GM21367 (cell line): Measurements from ENCODE around the gene SFMBT2.
"Not testable (repeated sequence)": the region's sequence is repeated elsewhere in the genome, so short reads cannot be mapped to it uniquely, and the experiment has no call there.

ENCODE experiments used
- ATAC-seq: cut with Tn5 transposase; IDR thresholded peaks from one replicate; pipeline ENCODE4 v1.9.1; 2021; ENCODE audit not compliant: unreplicated experiment

The SFMBT2 gene

GRCh38 chr10:7239312-7239985 is 171.4 kb downstream of the SFMBT2 start:
- peak; percentile 56 for ATAC-seq

DNA sequence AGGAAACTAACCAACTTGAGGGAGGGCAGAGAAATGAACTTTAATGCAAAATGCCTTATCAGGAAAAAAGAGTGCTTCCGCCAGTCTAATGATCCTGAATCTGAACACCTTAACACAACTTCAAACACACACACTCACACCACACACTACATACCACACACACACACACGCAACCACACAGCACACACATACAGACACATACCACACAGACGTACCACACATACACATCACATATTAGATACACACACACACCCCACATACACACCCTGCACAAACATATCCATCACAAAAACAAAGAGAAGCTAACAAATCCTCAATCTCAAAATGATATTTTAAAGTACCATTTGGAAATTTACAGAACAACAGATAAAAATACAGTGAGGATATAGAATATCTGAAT is 175.5 kb downstream of the SFMBT2 start:
- ATAC-seq = no peak

GRCh38 chr10:7234109-7234508 is 176.7 kb downstream of the SFMBT2 start:
- ATAC-seq = no peak

- ATAC-seq = no peak
Observed at GRCh38 chr10:7233259-7233991, 177.4 kb downstream of the SFMBT2 start.

DNA sequence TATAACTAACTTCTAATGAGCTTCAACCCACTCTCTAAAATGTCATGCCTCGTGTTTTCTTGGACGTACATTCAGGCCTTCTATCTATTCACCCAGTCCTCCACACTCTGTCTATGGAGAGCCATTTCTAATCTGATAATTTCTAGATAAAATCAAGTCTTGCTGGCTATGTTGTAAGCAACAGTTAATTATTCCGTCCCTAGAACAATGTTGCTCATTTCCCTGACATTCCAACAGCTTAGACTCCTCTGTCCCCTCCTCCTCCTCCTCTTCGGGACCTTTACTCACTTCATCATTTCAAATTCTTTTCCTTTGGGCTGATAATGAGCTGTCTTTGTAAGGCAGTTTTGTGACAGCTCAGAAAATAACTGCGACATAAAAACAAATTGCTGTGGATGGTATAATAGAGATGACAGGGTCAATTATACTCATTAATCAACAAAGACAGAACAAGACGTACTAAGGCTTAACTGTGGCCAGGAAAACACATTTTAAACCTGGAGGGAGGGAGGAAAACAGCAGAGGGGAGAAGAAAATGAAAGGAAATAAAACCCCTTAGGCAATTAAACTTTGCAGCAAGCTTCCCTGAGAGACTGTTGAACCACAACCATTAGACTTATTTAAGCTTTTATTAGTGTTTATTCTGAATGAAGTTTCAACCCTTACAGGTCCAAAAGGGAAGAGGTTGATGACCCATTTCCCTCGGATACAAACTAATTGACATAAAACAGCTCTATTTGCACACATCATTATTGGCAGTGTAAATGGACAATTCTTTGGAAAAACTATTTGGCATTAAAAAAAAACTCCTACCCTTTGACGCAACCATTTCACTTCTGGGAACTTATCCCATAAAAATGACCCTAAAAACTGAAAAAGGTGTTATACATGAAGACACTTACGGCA is 179.1 kb downstream of the SFMBT2 start:
- no peak for ATAC-seq

GRCh38 chr10:7230951-7231350 is 179.9 kb downstream of the SFMBT2 start:
- ATAC-seq = no peak

DNA sequence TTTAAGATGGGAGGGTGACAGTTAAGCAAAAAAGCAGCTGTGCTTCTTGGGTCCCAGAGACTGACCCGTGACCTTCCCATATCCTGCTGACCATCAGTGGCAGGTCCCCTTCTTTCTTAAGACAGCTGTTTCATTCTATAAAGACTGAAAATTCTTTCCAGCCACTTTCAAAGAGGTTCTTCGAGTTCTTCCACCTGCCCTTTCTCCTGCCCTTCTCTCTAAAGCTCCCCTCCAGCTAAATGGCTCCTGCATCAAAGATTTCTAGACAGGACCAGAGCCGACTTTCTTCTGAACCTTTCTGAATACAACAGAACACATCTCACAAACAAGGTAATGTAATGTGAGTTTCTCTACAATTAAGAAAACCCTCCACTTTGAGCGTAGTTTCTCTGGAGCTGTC is 180.8 kb downstream of the SFMBT2 start:
- no peak for ATAC-seq

DNA sequence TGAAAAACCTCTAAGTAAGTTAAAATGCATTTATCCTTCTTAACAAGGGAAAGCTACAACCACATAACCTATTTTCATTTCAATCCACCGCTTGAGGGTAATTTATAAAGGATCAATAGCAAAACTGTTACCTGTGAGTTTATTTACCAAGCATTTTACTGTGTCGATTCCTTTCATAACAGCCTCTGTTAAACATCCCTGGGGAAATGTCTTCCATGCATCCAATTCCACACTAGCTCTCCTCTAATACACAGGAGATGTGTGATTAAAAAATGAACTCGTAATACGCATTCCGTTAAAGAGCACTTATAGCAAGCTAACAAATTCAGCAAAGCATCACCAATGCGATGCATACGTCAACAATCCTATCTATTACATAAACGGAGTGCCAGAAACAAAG is 185.7 kb downstream of the SFMBT2 start:
- no peak for ATAC-seq

DNA sequence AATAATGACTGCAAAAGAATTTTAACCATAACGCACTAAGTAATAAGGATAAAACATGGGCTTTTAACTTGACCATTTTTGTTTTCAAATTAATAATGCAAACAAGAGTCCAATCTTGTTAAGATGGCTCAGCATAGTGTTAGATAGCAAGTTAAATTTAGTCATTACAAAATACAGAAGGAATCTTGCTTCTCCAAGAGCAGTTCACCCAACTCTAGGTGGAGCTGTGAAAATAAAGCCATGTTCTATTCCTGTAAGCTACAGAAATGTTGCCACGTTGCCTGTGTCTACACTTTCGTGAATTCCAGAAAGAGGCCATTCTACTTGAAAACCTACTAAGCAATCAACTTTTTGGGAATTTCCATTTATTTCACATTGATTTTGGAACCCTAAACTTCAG is 191.9 kb downstream of the SFMBT2 start:
- ATAC-seq = no peak

- not testable (repeated sequence) for ATAC-seq
Observed at GRCh38 chr10:7212696-7213095, 198.1 kb downstream of the SFMBT2 start.

DNA sequence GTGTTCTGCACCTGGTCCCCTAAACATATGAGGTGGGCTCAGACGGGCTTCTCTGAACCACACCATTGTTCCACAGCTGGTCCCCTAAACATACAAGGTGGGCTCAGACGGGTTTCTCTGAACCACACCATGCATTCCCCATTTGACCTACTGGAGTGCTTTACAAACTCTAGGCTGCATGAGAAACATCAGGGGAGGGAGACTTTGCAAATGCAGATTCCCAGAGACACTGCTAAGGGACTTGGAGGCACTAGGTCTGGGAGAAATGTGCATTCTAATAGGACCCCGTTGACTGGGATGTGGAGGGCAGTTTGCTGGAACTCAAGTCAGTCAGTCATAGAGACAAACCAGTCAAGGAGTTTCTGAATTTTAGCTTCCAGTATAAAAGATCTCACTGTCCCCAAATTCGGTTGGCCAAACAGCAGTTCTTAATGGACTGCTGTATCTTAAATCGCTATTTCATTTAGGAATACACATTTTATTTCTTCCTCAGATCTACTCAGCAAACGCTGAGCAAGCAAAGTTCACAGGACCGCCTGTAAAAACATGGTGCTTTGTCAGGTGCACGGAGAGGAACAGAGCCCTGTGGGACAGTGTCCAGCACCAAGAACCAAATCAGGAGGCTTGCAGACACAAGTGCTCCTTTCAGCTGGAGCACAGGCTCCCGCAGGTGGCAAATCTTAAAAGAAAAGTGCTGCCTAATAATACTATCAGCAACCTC is 198.8 kb downstream of the SFMBT2 start:
- ATAC-seq = no peak

DNA sequence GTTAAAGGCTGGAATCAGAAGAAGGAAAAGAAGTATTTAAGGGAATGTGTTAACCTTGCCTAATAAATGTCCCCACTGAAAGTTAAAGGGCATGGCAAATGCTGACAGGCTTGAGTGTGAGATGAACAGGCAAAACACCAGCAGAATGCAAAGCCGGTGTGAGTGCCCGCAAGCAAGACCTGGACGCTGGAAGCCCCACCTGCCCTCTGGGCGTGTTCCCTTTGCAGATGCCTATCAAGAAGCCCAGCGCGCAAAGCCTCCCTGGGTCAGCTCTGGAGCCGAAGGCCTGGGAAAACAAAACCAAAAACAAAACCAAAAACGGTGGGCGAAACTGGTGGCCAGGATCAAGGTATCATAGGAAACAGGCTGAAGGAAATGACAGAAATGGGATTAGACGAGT is 200.3 kb downstream of the SFMBT2 start:
- ATAC-seq = no peak

DNA sequence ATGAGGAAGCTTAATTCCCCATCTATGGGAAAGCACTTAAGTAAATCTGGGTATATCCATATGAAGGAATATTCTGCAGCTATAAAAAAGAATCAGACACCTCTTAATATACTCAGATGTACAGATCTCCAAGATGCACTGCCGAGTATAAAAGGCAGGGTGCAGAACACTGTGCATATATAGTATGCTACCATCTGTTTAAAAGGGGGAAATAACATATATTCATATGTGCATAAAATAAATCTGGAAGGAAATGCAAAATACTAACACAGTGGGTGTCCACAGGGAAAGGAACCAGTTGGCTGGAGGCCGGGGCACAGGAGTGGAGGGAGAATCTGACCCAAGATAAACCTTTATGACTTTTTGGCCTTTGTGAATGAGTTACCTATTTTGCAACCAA is 201.4 kb downstream of the SFMBT2 start:
- ATAC-seq = no peak

DNA sequence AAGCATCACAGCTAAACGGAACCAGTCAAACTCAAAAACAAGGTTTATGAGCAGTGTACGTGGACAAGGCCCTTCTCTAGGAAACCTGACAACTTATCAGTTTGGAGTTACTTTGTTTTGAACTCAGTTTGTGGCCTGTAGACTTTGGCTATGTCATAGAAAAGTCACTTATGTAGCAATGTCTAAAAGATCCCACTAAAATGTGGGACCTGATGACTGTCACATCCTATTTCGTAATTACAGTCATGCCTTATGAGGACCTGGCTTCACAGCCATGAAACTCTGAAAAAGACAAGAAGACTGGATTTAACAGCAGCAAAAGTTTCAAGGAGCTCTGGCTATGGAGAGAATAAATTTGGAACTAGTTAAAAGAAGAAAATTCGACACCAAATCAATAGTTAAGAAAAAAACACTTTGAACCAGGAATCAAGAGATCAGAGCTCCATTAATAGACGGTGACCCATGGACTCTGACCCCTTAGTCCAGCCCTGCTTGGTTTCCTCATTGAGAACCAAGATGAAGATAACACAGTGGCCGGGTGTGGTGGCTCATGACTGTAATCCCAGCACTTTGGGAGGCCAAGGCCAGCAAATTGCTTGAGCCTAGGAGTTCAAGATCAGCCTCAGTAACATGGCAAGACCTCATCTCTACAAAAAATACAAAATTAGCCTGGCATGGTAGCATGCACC is 204.3 kb downstream of the SFMBT2 start:
- ATAC-seq = no peak

- ATAC-seq = no peak
Observed at GRCh38 chr10:7205656-7206055, 205.2 kb downstream of the SFMBT2 start.

DNA sequence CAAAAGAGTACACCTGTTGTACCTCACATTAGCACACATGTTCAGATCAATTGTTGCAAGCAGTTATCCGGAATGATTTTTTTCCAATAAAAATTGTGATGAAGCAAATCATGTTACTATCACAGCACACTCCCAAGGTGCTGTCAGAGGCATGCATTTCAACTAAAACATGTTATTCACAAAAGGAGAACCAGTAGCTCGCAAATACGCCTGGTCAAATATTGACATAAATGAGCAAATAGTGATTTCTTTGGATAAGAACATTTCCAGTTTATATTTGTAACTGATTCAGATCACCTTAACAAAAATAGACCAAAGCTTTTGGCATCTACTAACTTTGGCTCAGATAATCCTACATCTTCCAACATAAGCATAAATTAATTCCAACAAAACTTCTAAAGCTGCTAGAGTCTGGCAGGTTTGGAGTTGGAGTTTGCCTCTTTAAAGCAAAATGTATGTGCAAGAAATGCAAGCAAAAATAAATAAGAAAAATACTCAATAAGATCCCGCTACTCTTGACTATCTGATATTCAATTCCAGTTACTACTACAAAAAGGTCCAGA is 208.0 kb downstream of the SFMBT2 start:
- ATAC-seq = no peak

DNA sequence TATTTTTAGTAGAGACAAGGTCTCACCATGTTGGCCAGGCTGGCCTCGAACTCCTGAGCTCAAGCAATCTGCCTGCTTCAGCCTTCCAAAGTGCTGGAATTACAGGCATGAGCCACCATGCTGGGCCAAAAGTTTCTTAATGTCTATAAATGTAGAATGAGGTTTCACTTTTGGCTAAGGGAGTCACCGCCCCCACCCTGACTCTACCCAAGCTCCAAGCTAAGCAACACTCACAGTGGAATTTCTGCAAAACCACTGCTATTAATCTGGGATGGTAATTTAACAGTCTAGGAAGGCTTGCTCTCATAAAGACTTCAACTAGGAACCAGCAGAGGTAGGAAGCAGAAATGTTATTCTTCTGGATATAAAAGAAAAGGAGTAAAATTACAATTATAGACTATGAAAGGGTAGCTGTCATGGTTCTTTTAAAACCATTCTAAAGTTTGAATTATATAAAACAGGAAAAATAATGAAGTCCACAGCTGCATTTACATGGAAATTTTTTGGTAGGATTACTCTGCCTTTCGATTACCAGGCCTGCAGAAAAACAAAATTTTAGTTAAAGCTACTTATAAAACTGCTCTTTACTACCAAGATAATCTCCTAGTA is 211.6 kb downstream of the SFMBT2 start:
- no peak for ATAC-seq

GRCh38 chr10:7196284-7196683 is 214.6 kb downstream of the SFMBT2 start:
- no peak for ATAC-seq

- ATAC-seq = no peak
Observed at GRCh38 chr10:7195118-7195517, 215.7 kb downstream of the SFMBT2 start.

DNA sequence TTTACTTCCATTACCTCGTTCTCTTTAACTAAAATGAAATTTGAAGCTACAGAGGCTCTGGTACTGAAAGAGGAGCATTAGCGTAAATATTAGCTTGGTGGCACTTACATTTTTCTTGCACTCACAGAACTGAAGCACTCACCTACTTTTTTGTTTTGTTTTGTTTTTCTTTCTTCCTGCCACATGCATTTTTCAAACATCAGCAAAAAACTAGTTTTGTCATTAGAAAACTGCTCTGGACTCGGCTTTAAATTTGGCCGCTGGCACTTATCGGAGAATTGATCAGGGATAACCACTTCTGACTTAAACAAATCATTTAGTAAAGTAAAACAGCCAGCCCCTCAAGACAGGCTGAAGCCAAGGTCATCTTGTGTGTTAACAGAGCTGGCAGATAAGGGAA is 216.3 kb downstream of the SFMBT2 start:
- no peak for ATAC-seq
